DOHH2 (cell line): ENCODE measurements around the gene P4HA1.

Experiments used
- H3F3A ChIP-seq: fragments of 200-600 bp; sonication (generic), shearing (Covaris generic); 2 replicates; pipeline ENCODE4 v1.6.0; 2016; ENCODE audit warnings: antibody characterized with exemption, mild to moderate bottlenecking; ENCODE audit not compliant: control insufficient read depth, insufficient read depth
- H3K27ac ChIP-seq: fragments of 200-600 bp; sonication (generic); 2 replicates; pipeline ENCODE4 v1.5.1; 2014; ENCODE audit warnings: low read depth, mild to moderate bottlenecking, low read length, moderate library complexity
- H3K27me3 ChIP-seq: fragments of 200-600 bp; sonication (generic); 2 replicates; pipeline ENCODE4 v1.6.1; 2014; ENCODE audit warnings: mild to moderate bottlenecking, low read length, mixed read lengths; ENCODE audit not compliant: control insufficient read depth
- H3K36me3 ChIP-seq: fragments of 200-600 bp; sonication (generic); 2 replicates; pipeline ENCODE4 v1.6.1; 2014; ENCODE audit warnings: mild to moderate bottlenecking, low read length, moderate library complexity, mixed read lengths; ENCODE audit not compliant: control insufficient read depth
- H3K4me1 ChIP-seq: fragments of 200-600 bp; sonication (generic); 2 replicates; pipeline ENCODE4 v1.6.1; 2014; ENCODE audit warnings: mild to moderate bottlenecking, low read length, mixed read lengths; ENCODE audit not compliant: control insufficient read depth
- H3K4me2 ChIP-seq: fragments of 200-600 bp; sonication (generic); 2 replicates; pipeline ENCODE4 v1.6.0; 2014; ENCODE audit warnings: mild to moderate bottlenecking, low read length, moderate library complexity
- H3K4me3 ChIP-seq: fragments of 200-600 bp; sonication (generic); 2 replicates; pipeline ENCODE4 v1.5.1; 2014; ENCODE audit warnings: mild to moderate bottlenecking, low read length, mixed read lengths
- H3K79me2 ChIP-seq: fragments of 200-600 bp; sonication (generic); 2 replicates; pipeline ENCODE4 v1.6.1; 2014; ENCODE audit warnings: mild to moderate bottlenecking, low read length, mixed read lengths; ENCODE audit not compliant: control insufficient read depth
- H3K9me2 ChIP-seq: fragments of 200-600 bp; sonication (generic); replicated peaks from 2 replicates; pipeline ENCODE4 v1.6.1; 2014; ENCODE audit warnings: mild to moderate bottlenecking, low read length, mixed read lengths; ENCODE audit not compliant: control insufficient read depth
- H3K9me3 ChIP-seq: fragments of 200-600 bp; sonication (generic); 2 replicates; pipeline ENCODE4 v1.6.1; 2014; ENCODE audit warnings: antibody characterized with exemption, low read length, mixed read lengths; ENCODE audit not compliant: control insufficient read depth, insufficient read depth
- H4K20me1 ChIP-seq: fragments of 200-600 bp; sonication (generic); 2 replicates; pipeline ENCODE4 v1.6.0; 2014; ENCODE audit warnings: low read depth, mild to moderate bottlenecking, antibody characterized with exemption, low read length, moderate library complexity; ENCODE audit not compliant: control insufficient read depth, insufficient read depth
- EZH2phosphoT487 ChIP-seq: fragments of 200-600 bp; sonication (generic); IDR thresholded peaks from 2 replicates; pipeline ENCODE4 v1.6.1; 2017; ENCODE audit warnings: borderline replicate concordance, mild to moderate bottlenecking, antibody characterized with exemption, low read length, moderate library complexity, mixed read lengths
- TF ChIP-seq, protein P1 (sequence below): fragments of 200-600 bp; sonication (generic); IDR thresholded peaks from one replicate; pipeline ENCODE4 v1.5.1; 2014; ENCODE audit warnings: antibody characterized with exemption, mild to moderate bottlenecking, low read depth, low read length; ENCODE audit not compliant: poor library complexity, severe bottlenecking

P4HA1 gene

DNA sequence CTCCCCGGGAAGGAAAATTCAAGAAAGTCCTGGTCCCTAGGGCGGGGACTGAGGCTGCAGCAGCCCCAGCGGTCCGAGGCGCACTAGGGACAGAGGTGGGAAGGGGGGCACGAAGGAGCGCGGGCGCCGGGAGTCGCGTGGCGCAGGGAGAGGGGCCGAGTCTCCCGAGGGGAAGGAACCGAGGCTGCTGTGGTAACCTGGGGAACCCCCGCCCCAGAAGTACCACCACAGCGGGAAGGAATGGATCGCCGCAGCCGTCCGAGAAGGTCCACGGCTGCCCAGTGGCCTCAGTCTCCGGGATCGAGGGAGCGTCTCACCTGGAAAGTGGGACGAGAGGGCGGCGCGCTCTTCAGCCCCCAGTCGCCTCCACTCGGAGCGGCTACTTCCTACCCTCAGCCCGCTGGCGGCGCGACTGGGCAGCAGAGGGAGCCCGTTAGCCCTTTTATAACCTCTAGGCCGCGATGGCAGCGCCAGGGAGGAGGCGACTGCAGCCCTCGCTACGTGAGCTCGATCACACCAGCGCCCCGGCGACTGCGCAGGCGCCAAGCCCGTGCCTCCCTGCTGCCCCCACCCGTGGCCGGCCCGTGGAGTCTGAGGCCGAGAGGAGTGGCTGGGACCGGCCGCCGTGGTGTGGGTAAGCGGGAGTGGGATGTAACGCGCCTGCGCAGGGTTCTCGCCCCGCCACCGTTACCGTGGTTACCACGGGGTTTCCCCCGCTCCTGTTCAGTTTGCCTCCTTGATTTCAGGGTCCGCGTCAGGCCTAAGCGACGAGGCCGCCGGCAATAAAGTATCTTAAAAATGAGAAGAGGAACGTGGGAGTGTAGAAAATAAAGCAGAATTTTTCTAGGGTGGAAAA is at the start of gene P4HA1:
Gene P4HA1 (minus strand): TSS at position 418 of the 856 bp plus-strand sequence. CDS start 21,983 bp downstream, outside the sequence.
- Histone ChIP-seq H4K20me1 (peaks cover 22% of the 10 kb centered on the region), H3K4me3 (peak within 1 kb of the TSS; percentile 84), H3K9me3 (no peaks in the 10 kb centered on the region), H3K4me2 (peak within 1 kb of the TSS; percentile 72), H3K4me1 (peaks cover 25% of the 10 kb centered on the region), H3F3A (peaks cover 4% of the 10 kb centered on the region), H3K9me2 (no peaks in the 10 kb centered on the region), H3K36me3 (peaks cover 16% of the 10 kb centered on the region), H3K79me2 (peaks cover 47% of the 10 kb centered on the region), H3K27ac (peak within 1 kb of the TSS; percentile 61), H3K27me3 (no peaks in the 10 kb centered on the region)
- TF ChIP-seq, protein P1, sequence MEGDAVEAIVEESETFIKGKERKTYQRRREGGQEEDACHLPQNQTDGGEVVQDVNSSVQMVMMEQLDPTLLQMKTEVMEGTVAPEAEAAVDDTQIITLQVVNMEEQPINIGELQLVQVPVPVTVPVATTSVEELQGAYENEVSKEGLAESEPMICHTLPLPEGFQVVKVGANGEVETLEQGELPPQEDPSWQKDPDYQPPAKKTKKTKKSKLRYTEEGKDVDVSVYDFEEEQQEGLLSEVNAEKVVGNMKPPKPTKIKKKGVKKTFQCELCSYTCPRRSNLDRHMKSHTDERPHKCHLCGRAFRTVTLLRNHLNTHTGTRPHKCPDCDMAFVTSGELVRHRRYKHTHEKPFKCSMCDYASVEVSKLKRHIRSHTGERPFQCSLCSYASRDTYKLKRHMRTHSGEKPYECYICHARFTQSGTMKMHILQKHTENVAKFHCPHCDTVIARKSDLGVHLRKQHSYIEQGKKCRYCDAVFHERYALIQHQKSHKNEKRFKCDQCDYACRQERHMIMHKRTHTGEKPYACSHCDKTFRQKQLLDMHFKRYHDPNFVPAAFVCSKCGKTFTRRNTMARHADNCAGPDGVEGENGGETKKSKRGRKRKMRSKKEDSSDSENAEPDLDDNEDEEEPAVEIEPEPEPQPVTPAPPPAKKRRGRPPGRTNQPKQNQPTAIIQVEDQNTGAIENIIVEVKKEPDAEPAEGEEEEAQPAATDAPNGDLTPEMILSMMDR, result peak; percentile 69
- no peak for TF ChIP-seq EZH2phosphoT487

DNA sequence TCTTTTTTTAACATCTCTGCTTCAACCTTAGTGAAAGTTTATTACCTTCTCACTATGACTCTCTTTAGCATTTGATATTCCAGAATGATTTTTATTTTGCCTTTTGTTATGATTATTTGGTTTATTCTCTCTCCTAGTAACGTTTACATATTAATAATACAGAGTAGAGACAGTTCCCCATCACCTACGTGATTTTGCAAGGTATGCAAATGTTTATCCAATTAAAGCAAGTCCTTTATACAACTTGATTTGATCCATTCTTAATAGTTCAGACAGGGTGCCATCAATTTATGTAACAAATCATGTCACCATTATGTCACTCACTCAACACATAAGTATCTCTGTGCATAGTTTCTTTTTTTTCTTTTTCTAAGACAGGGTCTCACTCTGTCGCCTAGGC is 44.9 kb upstream of the P4HA1 start:
- H3K27me3 ChIP-seq, result no peaks in the 10 kb centered on the region
- no peak overlapping the region for H3K27ac ChIP-seq
- no peaks in the 10 kb centered on the region for H3K9me3 ChIP-seq
- H4K20me1 ChIP-seq, result no peaks in the 10 kb centered on the region
- peaks cover 54% of the 10 kb centered on the region for H3K36me3 ChIP-seq
- no peaks in the 10 kb centered on the region for H3K79me2 ChIP-seq
- no peak overlapping the region for H3K4me3 ChIP-seq
- H3K4me2 ChIP-seq, result no peak overlapping the region
- H3K9me2 ChIP-seq, result no peaks in the 10 kb centered on the region
- no peak for TF ChIP-seq EZH2phosphoT487
- TF ChIP-seq, protein P1, result no peak
- H3K4me1 ChIP-seq, result no peaks in the 10 kb centered on the region
- H3F3A ChIP-seq, result peaks cover 3% of the 10 kb centered on the region

DNA sequence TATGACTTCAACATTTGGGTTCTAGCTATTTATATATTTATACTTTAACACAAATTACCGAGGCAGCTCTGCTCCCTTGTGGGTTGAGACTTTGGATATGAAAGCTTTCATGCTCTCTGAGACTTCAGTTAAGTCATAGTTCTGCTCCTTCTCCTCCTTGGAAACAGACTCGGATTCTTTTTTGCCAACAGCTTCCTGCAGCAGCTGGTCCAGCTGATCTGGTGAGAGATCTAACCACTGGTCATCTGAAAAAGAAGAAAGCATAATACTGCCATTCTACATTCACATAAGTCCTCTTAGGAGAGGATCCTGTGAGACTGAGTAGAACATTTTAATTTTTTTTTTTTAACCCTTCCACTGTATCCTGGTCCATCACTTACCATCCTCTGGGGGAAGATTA is 42.6 kb upstream of the P4HA1 start:
- Histone ChIP-seq H3K27ac (no peak overlapping the region), H3K9me3 (no peaks in the 10 kb centered on the region), H3K9me2 (no peaks in the 10 kb centered on the region), H4K20me1 (no peaks in the 10 kb centered on the region), H3K4me1 (no peaks in the 10 kb centered on the region), H3F3A (peaks cover 10% of the 10 kb centered on the region), H3K4me3 (no peak overlapping the region), H3K36me3 (peaks cover 62% of the 10 kb centered on the region), H3K27me3 (no peaks in the 10 kb centered on the region), H3K79me2 (no peaks in the 10 kb centered on the region), H3K4me2 (no peak overlapping the region)
- no peak for TF ChIP-seq EZH2phosphoT487
- TF ChIP-seq, protein P1, result no peak
